Spleen (tissue), 11 donors: ENCODE data around the gene DEFB132. TPM values are rescaled to one million over a fixed set of nuclear protein-coding genes. Genes with fewer than 3 reads are reported as not detected.

Experiments
- DNase-seq: peaks from one replicate; pipeline ENCODE4 v3.0.0-alpha.2; 2020
- H3K27ac ChIP-seq, 8 donors: fragments of 200-600 bp; sonication (generic) in 7 of 8; 1 replicate in 4 of 8; 2 replicates in 4 of 8; pipeline versions ENCODE4 v1.5.0 to v1.8.0; 2016 to 2021; ENCODE audit warnings: inconsistent platforms in 4 of 8, mild to moderate bottlenecking in 4 of 8, moderate library complexity in 1 of 8
- H3K27me3 ChIP-seq, 7 donors: fragments of 200-600 bp; sonication (generic) in 6 of 7; replicated peaks in 1 of 7; 1 replicate in 4 of 7; 2 replicates in 3 of 7; pipeline versions ENCODE4 v1.5.0 to v1.8.0; 2016 to 2021; ENCODE audit warnings: inconsistent platforms in 3 of 7, mild to moderate bottlenecking in 1 of 7
- H3K36me3 ChIP-seq, 6 donors: fragments of 200-600 bp; sonication (generic) in 5 of 6; 1 replicate in 4 of 6; 2 replicates in 2 of 6; pipeline versions ENCODE4 v1.5.0 to v1.8.0; 2016 to 2021; ENCODE audit warnings: inconsistent platforms in 2 of 6
- H3K4me1 ChIP-seq, 6 donors: fragments of 200-600 bp; sonication (generic) in 5 of 6; 1 replicate in 3 of 6; 2 replicates in 3 of 6; pipeline versions ENCODE4 v1.5.0 to v1.8.0; 2016 to 2021; ENCODE audit warnings: inconsistent platforms in 3 of 6
- H3K4me3 ChIP-seq, 8 donors: fragments of 200-600 bp; sonication (generic) in 7 of 8; 1 replicate in 4 of 8; 2 replicates in 4 of 8; pipeline versions ENCODE4 v1.5.0 to v1.8.0; 2016 to 2021; ENCODE audit warnings: inconsistent platforms in 4 of 8, mild to moderate bottlenecking in 4 of 8, moderate library complexity in 2 of 8
- H3K9me3 ChIP-seq, 8 donors: fragments of 200-600 bp; sonication (generic) in 7 of 8; 1 replicate in 4 of 8; 2 replicates in 4 of 8; pipeline versions ENCODE4 v1.5.0 to v1.8.0; 2016 to 2021; ENCODE audit warnings: inconsistent platforms in 4 of 8
- POLR2A ChIP-seq, 3 donors: fragments of 450-650 bp; IDR thresholded peaks; one replicate each; pipeline ENCODE4 v1.5.1; 2017; ENCODE audit warnings: antibody characterized with exemption in 3 of 3, mild to moderate bottlenecking in 1 of 3
- POLR2AphosphoS5 ChIP-seq, 3 donors: sonication (generic); formaldehyde crosslinking; IDR thresholded peaks; one replicate each; pipeline ENCODE4 v1.5.1; 2017; ENCODE audit warnings: antibody characterized with exemption in 3 of 3
- WGBS, 5 donors: extraction: QIAGEN DNeasy Blood & Tissue Kit in 3 of 5; methylation state at CpG; one replicate each; pipeline versions ENCODE4 v1.1.5 to v1.1.7; 2013 to 2018; 5-methylcytosine and 5-hydroxymethylcytosine counted together
- intact Hi-C: fragments of 100-400 bp; cut with DNase I; formaldehyde crosslinking; loops from one replicate; pipeline ENCODE4 v1.15.0; 2023; ENCODE audit warnings: low total_unique reads
- polyA plus RNA-seq, 3 donors: library from polyadenylated mRNA; stranded (reverse); fragments of 200-250 nt; gene quantifications; one replicate each; pipeline ENCODE4 v1.2.1, GENCODE V29; 2013
- total RNA-seq, 7 donors: library from RNA; depleted of rRNA in 3 of 7; stranded (reverse); fragments of >200 nt in 3 of 7; fragmentation: NEBNext Ultra II Directional in 4 of 7; extraction: Animal tissue kit (Norgen Biotek cat#: 25700) in 4 of 7; gene quantifications; one replicate each; pipeline versions ENCODE4 v1.1.0 to v1.2.1, GENCODE V29; 2016 to 2021
- TF ChIP-seq, protein P1 (sequence below), 11 experiments: fragments of 200-600 bp in 7 of 11; fragments of 450-650 bp in 4 of 11; sonication (generic) in 4 of 11; IDR thresholded peaks in 8 of 11; conservative IDR thresholded peaks in 3 of 11; 1 replicate in 7 of 11; 2 replicates in 4 of 11; pipeline versions ENCODE4 v1.4.0 to v1.8.0; 2016 to 2021; ENCODE audit warnings: antibody characterized with exemption in 11 of 11, inconsistent platforms in 4 of 11, mild to moderate bottlenecking in 1 of 11
- donor health status: healthy with polysubstance abuse.
- donor health status: DM: no; HTN: no; CAD: no; lungs with moderate emphysema.
- donor health status: DM: no; HTN: no; CAD: no.
- donor health status: Bipolar disorder and iron deficiency.
- donor health status: healthy.
- donor health status: DM: no; HTN: no; CAD: no.
- donor health status: DM: yes; HTN: yes; CAD: no.

The DEFB132 gene
- total and polyA plus RNA-seq, 10 donors, result not detected

DNA sequence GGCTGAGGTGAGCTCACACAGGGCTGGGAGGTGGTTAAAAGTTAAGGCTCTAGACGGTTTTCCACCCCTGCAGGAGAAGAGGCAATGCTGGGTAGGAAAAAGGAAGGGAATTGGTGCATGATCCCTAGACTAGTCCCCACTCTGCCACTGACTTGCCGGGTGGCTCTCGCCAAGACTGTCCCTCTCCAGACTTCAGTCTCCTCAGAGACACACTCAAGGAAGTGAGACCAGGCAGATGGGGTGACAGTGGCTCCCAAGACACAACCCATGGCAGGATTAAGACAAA is 19.9 kb downstream of the DEFB132 start:
- no peaks in the 10 kb centered on the region for H3K9me3 ChIP-seq
- intact Hi-C loops, result no loop called here
- no peak overlapping the region for H3K4me3 ChIP-seq
- 25 to 81% (median 32%) methylated on average over 3 of the region's 3 CpGs for WGBS, 5 donors
- H3K36me3 ChIP-seq, result peaks cover 0 to 59% (median 6%) of the 10 kb centered on the region in 6 donors
- H3K27me3 ChIP-seq, result no peaks in the 10 kb centered on the region
- H3K27ac ChIP-seq, result no peak overlapping the region
- TF ChIP-seq, protein P1, sequence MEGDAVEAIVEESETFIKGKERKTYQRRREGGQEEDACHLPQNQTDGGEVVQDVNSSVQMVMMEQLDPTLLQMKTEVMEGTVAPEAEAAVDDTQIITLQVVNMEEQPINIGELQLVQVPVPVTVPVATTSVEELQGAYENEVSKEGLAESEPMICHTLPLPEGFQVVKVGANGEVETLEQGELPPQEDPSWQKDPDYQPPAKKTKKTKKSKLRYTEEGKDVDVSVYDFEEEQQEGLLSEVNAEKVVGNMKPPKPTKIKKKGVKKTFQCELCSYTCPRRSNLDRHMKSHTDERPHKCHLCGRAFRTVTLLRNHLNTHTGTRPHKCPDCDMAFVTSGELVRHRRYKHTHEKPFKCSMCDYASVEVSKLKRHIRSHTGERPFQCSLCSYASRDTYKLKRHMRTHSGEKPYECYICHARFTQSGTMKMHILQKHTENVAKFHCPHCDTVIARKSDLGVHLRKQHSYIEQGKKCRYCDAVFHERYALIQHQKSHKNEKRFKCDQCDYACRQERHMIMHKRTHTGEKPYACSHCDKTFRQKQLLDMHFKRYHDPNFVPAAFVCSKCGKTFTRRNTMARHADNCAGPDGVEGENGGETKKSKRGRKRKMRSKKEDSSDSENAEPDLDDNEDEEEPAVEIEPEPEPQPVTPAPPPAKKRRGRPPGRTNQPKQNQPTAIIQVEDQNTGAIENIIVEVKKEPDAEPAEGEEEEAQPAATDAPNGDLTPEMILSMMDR (IDR thresholded peaks at IDR 0.05 in 8 of 11, conservative IDR thresholded peaks at IDR 0.05 in 3 of 11), result no peak
- TF ChIP-seq POLR2A (IDR thresholded peaks at IDR 0.05), result no peak
- TF ChIP-seq POLR2AphosphoS5 (IDR thresholded peaks at IDR 0.05), result no peak
- H3K4me1 ChIP-seq, result no peaks in the 10 kb centered on the region
- DNase-seq, result no peak

DNA sequence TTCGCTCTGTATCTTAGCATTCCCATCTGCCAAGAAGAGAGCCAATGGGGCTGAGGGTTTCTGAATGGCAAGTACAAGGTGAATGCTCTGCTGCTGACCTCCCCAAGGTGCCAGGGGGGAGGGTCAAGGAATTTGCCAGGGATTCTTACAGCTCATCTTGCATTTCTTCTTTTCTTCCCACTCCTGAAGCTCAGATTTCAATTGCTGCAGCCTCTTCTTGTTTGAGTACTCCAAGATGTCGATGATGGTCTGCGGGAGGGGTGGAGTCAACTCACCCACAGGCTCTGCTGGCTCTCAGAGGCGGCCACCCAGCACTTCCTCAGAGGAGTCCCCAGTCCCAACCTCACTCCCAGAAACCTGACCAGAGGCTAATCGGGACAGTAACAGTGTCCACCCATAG is 20.7 kb downstream of the DEFB132 start:
- Histone ChIP-seq H3K27ac (no peak overlapping the region), H3K4me1 (no peaks in the 10 kb centered on the region), H3K4me3 (no peak overlapping the region), H3K9me3 (no peaks in the 10 kb centered on the region), H3K27me3 (no peaks in the 10 kb centered on the region), H3K36me3 (peaks cover 0 to 59% (median 6%) of the 10 kb centered on the region in 6 donors)
- TF ChIP-seq POLR2AphosphoS5 (IDR thresholded peaks at IDR 0.05), result no peak
- TF ChIP-seq, protein P1 (IDR thresholded peaks at IDR 0.05 in 8 of 11, conservative IDR thresholded peaks at IDR 0.05 in 3 of 11), result no peak
- whole genome bisulfite sequencing, 5 donors, result 94 to 96% (median 95%) methylated on average over 5 of the region's 5 CpGs
- DNase-seq, result no peak
- intact Hi-C loops, result no loop called here

DNA sequence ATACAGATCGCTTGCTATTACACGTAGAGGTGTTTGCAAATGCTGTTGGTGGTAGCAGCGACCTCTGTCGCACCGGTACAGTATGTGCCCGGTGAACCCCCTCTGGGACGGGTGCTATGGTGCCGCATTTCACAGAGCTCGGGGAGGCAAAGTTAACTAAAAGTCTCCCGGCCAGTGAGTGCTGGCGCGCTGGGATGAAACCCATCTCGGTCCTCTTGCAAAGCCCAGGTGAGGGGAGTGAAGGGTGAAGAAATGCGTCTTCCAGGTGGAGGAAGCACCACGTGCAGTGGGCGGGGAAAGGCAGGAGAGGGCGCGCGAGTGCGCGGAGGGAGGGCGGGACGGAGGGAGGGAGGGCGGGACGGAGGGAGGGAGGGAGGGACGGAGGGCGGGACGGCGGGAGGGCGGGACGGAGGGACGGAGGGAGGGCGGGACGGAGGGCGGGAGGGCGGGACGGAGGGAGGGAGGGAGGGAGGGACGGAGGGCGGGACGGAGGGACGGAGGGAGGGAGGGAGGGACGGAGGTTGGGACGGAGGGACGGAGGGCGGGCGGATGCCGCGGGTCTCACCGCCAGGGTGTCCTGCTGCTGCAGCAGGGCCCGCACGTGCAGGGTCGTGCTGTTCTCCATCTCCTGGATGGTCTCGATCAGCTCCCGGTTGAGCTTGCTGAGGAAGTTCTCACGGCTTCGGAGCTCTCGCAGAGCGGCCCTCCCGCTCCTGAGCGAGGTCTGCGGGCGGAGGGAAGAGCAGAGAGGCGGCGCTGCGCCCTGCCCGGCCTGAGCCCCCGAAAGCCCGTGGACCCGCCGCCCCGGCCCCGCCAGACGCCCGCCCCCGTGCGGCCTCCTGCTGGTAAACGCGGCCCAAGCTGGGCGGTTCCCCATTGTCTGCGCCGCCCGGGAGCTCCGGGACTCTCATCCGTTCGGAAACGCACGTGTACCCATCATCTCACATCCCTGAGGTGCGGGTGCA is 21.4 kb downstream of the DEFB132 start:
- Histone ChIP-seq H3K4me3 (peak overlapping the region in 3 of 8 donors; percentile 23 to 47 (median 25)), H3K27me3 (no peaks in the 10 kb centered on the region), H3K4me1 (no peaks in the 10 kb centered on the region), H3K36me3 (peaks cover 0 to 61% (median 6%) of the 10 kb centered on the region in 6 donors), H3K27ac (peak overlapping the region in 2 of 8 donors; percentile 42 to 55), H3K9me3 (no peaks in the 10 kb centered on the region)
- intact Hi-C loops, result no loop called here
- TF ChIP-seq POLR2AphosphoS5 (IDR thresholded peaks at IDR 0.05), result no peak
- TF ChIP-seq, protein P1 (IDR thresholded peaks at IDR 0.05 in 8 of 11, conservative IDR thresholded peaks at IDR 0.05 in 3 of 11), result peak in 2 of 11 experiments; percentile 12 to 22
- DNase-seq, result no peak
- 70 to 89% (median 84%) methylated on average over 62 to 81 of the region's 88 CpGs for WGBS, 5 donors

DNA sequence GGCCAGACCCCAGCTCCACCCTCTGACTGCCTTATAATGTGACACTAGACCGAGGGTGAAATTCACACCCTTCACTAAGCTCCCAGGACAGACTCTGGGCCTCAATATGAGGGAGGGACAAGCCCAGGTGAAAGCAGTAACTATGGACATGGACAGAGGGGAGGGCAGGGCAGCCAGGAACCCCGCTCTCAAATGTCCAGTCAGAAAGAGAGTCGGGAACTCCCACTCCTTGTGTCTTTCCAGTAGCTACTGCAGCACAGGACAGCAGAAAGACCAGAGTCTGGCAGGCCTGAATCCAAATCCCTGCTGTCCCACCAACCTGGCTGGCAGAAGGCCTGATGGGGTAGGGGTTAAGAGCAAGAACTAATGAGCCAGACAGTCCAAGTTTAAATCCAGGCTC is 26.6 kb downstream of the DEFB132 start:
- TF ChIP-seq POLR2A (IDR thresholded peaks at IDR 0.05) (no peak), POLR2AphosphoS5 (IDR thresholded peaks at IDR 0.05) (no peak)
- TF ChIP-seq, protein P1 (IDR thresholded peaks at IDR 0.05 in 8 of 11, conservative IDR thresholded peaks at IDR 0.05 in 3 of 11), result no peak
- 45 to 81% (median 71%) methylated on average over 3 of the region's 3 CpGs for WGBS, 5 donors
- Histone ChIP-seq H3K4me1 (peaks cover 0 to 2% (median 0%) of the 10 kb centered on the region in 6 donors), H3K4me3 (no peak overlapping the region), H3K9me3 (no peaks in the 10 kb centered on the region), H3K36me3 (peaks cover 0 to 25% (median 0%) of the 10 kb centered on the region in 6 donors), H3K27me3 (no peaks in the 10 kb centered on the region), H3K27ac (no peak overlapping the region)
- DNase-seq, result no peak
- intact Hi-C loops, result no loop called here
